GM19239 (cell line): Measurements from ENCODE around the gene CEMIP.

ENCODE experiments used
- DNase-seq: peaks from one replicate; pipeline ENCODE4 v3.0.0; 2011; ENCODE audit warnings: low spot score; ENCODE audit not compliant: insufficient read length
- FAIRE-seq: peaks from 2 replicates; lab custom pipeline; 2011; peaks lifted over from hg19 to GRCh38; lab: Jason Lieb, UNC

CEMIP gene

DNA sequence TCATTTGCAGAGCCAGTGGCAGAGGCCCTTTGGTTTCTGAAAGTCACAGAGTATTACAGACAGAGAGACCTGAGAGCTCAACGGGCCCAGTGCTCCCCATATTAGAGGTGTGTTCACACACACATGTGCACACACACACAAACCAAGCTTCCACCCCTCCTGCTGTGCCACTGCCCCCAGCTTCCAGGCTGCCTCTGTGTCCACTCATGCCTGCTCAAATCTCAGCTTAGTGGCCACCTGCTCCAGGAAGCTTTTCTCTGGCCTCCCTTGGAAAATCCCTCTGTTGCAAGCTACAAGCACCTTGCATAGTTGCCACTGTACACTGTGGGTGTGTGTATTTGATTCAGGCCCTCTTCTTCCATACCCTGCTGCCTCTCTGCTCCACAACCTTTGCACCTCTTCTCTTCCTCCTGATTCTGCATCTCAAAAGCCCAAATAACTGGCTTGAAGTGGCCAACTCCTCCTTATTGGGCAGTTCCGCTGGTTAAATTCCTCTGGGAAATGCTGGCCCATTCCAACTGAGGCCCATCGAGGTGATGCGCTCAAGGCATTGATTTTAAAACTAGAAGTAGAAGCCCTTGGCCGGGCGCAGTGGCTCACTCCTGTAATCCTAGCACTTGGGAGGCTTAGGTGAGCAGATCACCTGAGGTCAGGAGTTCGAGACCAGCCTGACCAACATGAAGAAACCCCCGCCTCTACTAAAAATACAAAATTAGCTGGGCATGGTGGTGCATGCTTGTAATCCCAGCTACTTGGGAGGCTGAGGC, 187.4 kb downstream of the CEMIP start:
- no peak for DNase-seq
- no peak for FAIRE-seq

GRCh38 chr15:80967451-80967850, 188.3 kb downstream of the CEMIP start:
- DNase-seq (no peak), FAIRE-seq (no peak)

GRCh38 chr15:80967991-80968510, 188.9 kb downstream of the CEMIP start:
- DNase-seq = no peak

GRCh38 chr15:80969316-80969715, 190.1 kb downstream of the CEMIP start:
- FAIRE-seq (no peak), DNase-seq (no peak)

More at GRCh38 chr15:80967991-80968510, 188.9 kb downstream of the CEMIP start:
- no peak for FAIRE-seq

- DNase-seq (peak; percentile 46), FAIRE-seq (peak; percentile 71)
Measured at GRCh38 chr15:80970018-80970657, 191.0 kb downstream of the CEMIP start.

DNA sequence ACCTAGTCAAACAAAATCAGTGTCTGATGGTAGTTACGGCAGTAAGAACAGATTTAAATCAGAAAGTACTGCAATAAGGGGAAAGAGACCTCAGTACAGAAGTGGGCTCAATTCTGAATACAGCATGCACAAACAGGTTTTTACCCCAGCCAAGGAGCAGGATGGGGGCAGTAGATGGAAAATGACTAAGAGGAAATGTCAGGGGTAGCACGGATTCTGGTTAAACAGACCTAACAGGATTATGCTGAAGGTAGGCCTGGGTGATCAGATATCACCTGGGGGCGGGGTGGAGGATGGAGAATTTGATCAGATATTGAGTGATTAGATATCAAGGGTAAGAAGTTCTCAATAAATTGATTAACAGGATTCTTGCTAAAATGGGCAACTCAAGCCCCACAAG, 191.5 kb downstream of the CEMIP start:
- DNase-seq (no peak), FAIRE-seq (no peak)

DNA sequence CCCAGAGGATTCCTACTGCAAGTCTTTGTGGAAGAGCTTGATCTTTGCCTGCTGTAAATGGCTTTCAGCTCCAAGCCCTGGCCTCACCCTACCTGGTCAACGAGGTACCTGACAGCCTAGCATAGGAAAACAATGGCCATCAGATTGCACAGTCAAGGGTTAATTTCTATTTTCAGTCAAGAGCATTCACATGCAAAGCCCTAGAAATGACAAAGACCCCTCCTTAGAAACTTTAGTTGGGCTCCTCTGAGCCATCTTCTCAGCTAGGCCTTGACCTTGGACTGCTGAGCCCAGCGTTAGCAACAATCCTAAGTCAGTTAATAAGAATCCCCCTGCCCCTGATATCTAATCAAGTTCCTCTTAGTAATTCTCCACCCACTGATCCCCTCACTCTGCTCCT, 192.0 kb downstream of the CEMIP start:
- FAIRE-seq (no peak), DNase-seq (no peak)

DNA sequence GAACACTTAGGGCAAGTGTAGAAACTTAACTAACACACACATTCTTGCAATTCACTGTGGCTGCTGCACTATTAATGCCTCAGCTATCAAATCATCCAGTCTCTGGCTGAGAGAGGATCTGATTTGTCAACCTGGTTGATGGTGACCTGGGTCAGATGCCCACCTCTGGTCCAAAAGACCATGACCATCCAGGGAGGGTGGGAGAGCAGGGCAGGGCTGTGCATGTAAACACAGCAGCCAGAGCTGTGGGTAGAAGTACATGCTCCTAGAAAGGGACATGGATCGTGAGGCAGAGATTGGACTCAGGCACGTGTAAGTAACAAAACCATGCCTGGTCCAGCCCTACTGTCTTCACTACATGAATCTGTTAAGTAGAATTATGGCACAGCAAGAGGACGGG, 193.1 kb downstream of the CEMIP start:
- DNase-seq (no peak), FAIRE-seq (no peak)

GRCh38 chr15:80974914-80975313, 195.7 kb downstream of the CEMIP start:
- DNase-seq (no peak), FAIRE-seq (no peak)

DNA sequence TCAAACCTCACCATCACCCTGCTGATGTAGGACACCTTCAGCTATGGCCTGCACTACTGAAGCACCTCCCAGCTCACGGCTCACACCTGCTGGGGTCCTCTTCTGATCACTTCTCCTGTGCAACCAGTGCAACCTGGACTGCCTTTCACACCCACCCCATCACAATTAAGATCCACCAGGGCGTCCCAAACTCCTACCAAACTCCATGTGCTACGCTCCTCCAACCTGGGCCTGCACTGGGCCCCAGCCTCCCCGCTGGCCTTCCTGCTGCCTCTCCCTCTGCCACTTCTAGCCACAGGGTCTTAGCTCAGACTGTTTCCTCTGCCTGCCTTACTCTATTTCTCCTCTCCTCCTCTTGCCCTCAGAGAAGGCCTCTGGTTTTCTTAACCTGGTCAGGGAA, 197.7 kb downstream of the CEMIP start:
- FAIRE-seq (no peak), DNase-seq (no peak)

- FAIRE-seq (no peak), DNase-seq (no peak)
Measured at GRCh38 chr15:80977627-80978036, 198.5 kb downstream of the CEMIP start.

GRCh38 chr15:80978685-80979329, 199.6 kb downstream of the CEMIP start:
- no peak for FAIRE-seq
- no peak for DNase-seq

DNA sequence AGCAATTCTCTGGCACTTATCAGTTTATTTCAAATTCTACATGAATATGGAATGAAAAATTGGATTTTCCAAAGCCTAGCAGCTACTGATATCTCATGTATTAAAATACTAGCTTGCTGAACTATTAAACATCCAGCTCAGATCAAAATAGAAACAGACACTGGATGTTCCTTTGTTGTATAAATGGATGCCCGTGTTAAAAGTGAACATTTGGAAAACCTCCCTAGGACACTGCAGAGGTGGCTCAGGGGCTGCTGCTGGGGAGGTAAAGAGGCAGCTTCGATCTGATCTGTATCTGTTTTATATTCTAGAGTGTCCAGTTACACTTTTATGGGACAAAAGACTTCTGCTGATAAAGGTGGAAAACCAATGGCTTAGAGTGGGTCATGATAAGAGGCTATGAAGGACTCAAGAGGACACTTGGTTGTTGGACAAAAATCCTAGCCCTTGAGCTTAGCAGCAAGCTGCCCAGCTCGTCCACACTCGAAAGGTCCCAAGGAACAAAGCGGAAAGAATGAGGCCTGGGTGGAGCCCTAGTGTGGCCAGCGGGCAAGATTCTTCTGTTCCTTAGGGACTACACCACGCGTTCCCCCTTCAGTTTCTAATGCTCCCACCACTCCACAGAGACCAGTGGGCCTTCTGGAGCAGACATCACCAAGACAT, 200.5 kb downstream of the CEMIP start:
- no peak for DNase-seq
- no peak for FAIRE-seq

DNA sequence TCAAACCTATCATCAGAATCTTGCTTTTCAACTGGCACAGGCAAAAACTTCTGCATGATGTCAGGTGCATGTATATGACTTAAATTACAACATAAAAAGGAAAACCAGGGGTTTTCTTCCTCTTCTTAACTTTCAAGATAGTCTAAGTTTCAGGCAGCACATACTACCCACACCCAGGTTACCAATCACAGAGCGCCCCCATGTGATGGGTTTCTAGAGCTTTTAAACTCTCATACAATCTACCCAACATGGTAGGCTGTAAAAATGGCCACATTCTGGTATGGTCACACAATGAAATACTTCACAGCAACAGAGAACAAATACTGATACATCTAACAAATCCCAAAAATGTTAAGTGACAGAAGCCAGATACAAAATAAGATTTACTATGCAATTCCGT, 203.0 kb downstream of the CEMIP start:
- FAIRE-seq (peak; percentile 23), DNase-seq (no peak)

DNA sequence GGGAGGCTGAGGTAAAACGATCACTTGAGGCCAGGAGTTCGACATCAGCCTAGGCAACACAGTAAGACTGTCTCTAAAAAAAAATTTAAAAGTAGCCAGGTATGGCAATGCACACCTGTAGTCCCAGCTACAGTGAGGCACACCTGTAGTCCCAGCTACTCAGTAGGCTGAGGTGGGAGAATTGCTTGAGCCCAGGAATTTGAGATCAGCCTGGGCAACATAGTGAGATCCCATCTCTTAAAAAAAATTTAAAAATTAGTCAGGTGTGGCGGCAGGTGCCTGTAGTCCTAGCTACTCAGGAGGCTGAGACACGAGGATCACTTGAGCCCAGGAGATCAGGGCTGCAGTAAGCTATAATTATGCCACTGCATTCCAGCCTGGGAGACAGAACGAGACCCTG, 203.7 kb downstream of the CEMIP start:
- DNase-seq (no peak), FAIRE-seq (no peak)

- DNase-seq (no peak), FAIRE-seq (no peak)
Measured at GRCh38 chr15:80984856-80985255, 205.7 kb downstream of the CEMIP start.

DNA sequence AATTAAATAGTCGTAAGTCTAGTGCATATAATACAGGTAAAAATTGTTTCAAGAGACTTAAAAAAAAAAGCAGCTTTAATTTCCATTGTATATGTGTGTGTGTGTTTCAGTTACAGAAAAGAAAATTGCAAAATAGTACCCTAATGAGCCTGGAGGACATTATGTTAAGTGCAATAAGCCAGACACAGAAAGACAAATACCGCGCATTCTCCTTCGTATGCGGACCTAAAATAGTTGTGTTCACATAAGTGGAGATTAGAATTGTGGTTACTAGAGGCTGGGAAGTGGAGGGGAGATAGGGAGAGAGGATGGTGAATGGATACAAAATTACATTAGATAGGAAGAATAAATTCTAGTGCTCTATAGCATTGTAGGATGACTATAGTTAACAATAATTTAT, 206.8 kb downstream of the CEMIP start:
- no peak for DNase-seq
- no peak for FAIRE-seq

GRCh38 chr15:80986487-80986886, 207.3 kb downstream of the CEMIP start:
- no peak for DNase-seq
- no peak for FAIRE-seq

DNA sequence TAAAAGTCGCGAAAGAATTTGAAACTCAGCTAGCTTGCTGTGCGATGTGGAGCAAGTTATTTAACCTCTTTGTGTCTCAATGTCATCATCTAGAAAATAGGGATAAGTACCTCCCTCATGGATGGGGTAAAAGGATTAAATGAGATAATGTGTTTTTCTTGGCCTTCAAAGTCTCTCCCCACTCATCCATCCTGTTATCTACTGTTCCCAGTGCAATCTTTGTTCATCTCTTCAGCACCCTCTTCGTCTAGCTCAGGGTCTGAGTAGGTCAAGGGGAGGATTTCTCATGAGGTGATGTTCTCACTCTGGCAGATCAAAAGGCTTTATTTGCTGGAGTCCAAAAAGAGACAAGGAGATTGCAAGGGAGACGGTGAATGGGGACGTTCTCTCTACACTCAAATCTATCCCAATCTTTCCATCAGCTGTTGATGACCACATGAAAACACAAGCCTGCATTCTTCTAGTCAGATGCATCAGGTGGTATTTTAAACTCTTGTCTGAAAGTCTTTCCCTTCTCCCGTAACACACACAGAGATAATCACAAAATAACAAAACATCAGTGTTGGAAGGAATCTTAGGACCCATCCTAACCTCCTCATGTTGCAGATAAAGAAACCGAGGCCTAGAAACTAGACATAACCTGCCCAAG, 209.1 kb downstream of the CEMIP start:
- no peak for DNase-seq

GRCh38 chr15:80989081-80989517, 209.9 kb downstream of the CEMIP start:
- FAIRE-seq (no peak), DNase-seq (no peak)

More for the DNA sequence above, 209.1 kb downstream of the CEMIP start:
- no peak for FAIRE-seq
